Effector memory CD8-positive, alpha-beta T cell (primary cell): ENCODE results near the gene TAF15.
A peak's percentile ranks its signal among the peaks of the same experiment; 100 is the strongest.

Experiments used
- ATAC-seq: fragments of 150-1000 bp; cut with Tn5 transposase; replicated peaks from 2 replicates; pipeline ENCODE4 v1.10.0; 2021; ENCODE audit warnings: mild to moderate bottlenecking, moderate library complexity
- DNase-seq, 3 experiments: peaks; one replicate each; pipeline ENCODE4 v3.0.0; 2021
- H3K27ac Mint-ChIP-seq, 2 donors: one replicate each; pipeline ENCODE4 v1.8.0; 2022; ENCODE audit warnings: mild to moderate bottlenecking in 2 of 2, mixed read lengths in 2 of 2, moderate library complexity in 2 of 2
- H3K27me3 Mint-ChIP-seq, 2 donors: one replicate each; pipeline ENCODE4 v1.8.0; 2022; ENCODE audit warnings: mixed read lengths in 2 of 2
- H3K36me3 Mint-ChIP-seq: one replicate; pipeline ENCODE4 v1.8.0; 2022; ENCODE audit warnings: mild to moderate bottlenecking, moderate library complexity, mixed read lengths; ENCODE audit not compliant: insufficient read depth
- H3K4me1 Mint-ChIP-seq, 2 donors: one replicate each; pipeline ENCODE4 v1.8.0; 2022; ENCODE audit warnings: low read depth in 2 of 2, mixed read lengths in 2 of 2
- H3K4me3 Mint-ChIP-seq, 2 donors: one replicate each; pipeline ENCODE4 v1.8.0; 2022; ENCODE audit warnings: mild to moderate bottlenecking in 2 of 2, mixed read lengths in 2 of 2, moderate library complexity in 2 of 2
- H3K9me3 Mint-ChIP-seq, 2 donors: one replicate each; pipeline ENCODE4 v1.8.0; 2022; ENCODE audit warnings: mixed read lengths in 2 of 2

Gene TAF15

DNA sequence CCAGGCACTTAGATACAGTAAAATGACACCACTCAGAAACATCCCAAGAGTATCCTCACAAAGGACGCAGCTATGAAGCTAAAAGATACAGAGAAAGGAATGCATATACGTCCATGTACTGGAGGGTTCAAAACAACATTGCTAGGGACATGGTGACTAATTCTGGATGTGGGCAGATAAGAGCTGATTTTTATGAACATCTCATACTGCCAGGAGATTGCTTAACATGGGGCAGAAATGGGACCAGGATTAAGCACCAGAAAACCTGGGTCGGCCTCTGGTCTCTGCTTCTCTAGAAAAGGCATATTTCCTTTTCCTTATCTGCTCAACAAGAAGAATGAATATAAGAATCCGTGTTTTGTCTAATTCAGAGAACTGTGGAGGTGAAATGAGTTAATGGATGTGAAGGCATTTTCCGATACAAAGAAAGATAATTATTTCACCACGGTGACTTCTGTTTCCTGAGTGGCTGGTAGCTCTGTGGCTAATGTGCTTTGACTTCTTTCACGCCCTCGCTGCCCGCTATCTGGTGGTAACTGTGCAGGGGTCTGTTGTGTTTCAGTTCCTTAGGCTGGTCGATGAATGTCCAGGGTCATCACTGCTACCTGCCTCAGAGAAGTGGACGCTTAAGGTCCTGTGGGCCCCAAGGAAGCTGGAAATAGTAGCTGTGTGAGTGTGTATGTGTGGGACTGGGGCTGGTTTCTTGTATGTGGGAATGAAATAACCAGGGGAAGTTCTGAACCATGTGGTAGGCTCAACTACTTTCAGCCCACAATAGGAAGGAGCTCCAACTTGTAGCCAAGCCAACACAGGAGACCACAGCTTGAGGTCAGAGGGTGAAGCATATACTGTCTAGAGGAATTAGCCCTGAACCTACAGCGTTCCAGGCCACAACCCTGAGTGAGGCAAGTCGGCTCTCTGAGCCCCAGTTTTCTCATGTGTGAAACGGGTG, 86.6 kb downstream of the TAF15 start:
- H3K4me3 Mint-ChIP-seq: peak overlapping the region; percentile 76 to 81
- ATAC-seq: peak; percentile 76
- peak; percentile 54 to 69 (median 65) for DNase-seq
- H3K36me3 Mint-ChIP-seq: peaks cover 30% of the 10 kb centered on the region
- peaks cover 0 to 3% of the 10 kb centered on the region in 2 donors for H3K9me3 Mint-ChIP-seq
- H3K27me3 Mint-ChIP-seq: no peaks in the 10 kb centered on the region
- H3K4me1 Mint-ChIP-seq: peaks cover 86 to 89% of the 10 kb centered on the region in 2 donors
- peak overlapping the region; percentile 89 to 91 for H3K27ac Mint-ChIP-seq
